ENCODE measurements around the gene NOL4L. TPM values are rescaled to one million over a fixed set of nuclear protein-coding genes. Genes with fewer than 3 reads are reported as not detected.

The NOL4L gene
- total RNA-seq, 1 donor from 2014 or later = 11.9 TPM

GRCh38 chr20:32470940-32471339 is 114.2 kb downstream of the NOL4L start:
- no peak for DNase-seq (ENCODE audit: low spot score)
- no peak overlapping the region for H3K4me3 Mint-ChIP-seq
- Histone ChIP-seq H3K9ac (no peak overlapping the region), H3K9me3 (ENCODE audit: low read depth) (no peaks in the 10 kb centered on the region), H3K36me3 (no peaks in the 10 kb centered on the region), H2AFZ (replicated peaks) (no peak overlapping the region), H3K4me3 (no peak overlapping the region), H3K27ac (no peak overlapping the region), H3K27me3 (no peaks in the 10 kb centered on the region), H3F3A (ENCODE audit: low read depth) (peaks cover 23% of the 10 kb centered on the region), H4K20me1 (ENCODE audit: low read depth) (peaks cover 79% of the 10 kb centered on the region), H3K4me1 (peaks cover 34% of the 10 kb centered on the region), H3K79me2 (ENCODE audit: low read depth) (peaks cover 40% of the 10 kb centered on the region), H3K4me2 (no peak overlapping the region)
- no peak overlapping the region for H3K27ac Mint-ChIP-seq
- H3K27me3 Mint-ChIP-seq (ENCODE audit: insufficient read depth, low read depth) = peaks cover 4% of the 10 kb centered on the region
- no peaks in the 10 kb centered on the region for H3K9me3 Mint-ChIP-seq
- TF ChIP-seq EZH2 (IDR thresholded peaks at IDR 0.05) (no peak), EZH2phosphoT487 (IDR thresholded peaks at IDR 0.05) (no peak), CTCF (IDR thresholded peaks at IDR 0.05) (no peak)
- H3K36me3 Mint-ChIP-seq = peaks cover 15% of the 10 kb centered on the region
- peaks cover 43% of the 10 kb centered on the region for H3K4me1 Mint-ChIP-seq

DNA sequence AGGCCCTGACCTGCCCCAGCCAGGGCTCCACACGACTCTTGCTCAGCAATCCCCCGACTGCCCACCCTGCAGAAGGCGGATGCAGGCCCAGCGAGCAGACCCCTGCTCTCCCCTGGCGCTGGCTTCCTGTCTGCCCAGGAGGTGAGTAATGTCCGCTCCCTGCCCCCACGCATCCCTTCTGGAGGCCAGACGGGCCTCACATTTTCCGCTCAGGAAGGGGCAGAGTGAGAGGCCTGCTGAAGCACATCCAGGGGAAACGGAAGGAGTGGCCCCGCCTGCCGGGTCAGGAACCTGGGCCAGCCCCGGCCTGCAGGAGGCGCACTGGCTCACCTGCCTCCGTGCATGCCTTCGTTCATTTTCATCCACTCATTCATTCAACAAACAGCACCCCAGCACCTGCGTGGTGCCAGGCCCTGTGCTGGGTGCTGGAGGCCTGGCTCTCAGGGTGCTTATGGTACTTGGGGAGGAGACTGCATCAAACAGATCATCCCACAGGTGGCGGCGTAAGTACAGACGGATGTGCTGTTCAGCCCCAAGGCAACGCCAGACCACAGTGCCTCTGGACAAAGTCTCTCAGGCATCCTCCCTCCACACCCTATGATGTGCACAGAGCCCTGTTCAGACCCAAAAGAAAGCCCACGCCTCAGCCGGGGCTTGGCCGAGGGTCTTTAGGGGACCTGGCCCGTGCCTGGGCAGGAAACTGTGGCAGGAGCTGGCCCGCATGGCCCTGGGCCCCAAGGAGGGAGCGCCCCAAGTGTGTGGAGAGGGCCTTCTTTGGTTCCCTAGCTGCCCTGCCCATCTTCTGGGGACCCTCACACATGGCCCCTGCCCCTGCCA is 114.9 kb downstream of the NOL4L start:
- H3K36me3 Mint-ChIP-seq = peaks cover 15% of the 10 kb centered on the region
- H3K27me3 ChIP-seq = no peaks in the 10 kb centered on the region
- no peaks in the 10 kb centered on the region for H3K9me3 Mint-ChIP-seq
- no peaks in the 10 kb centered on the region for H3K9me3 ChIP-seq (ENCODE audit: low read depth)
- peaks cover 16% of the 10 kb centered on the region for H3F3A ChIP-seq (ENCODE audit: low read depth)
- H3K79me2 ChIP-seq (ENCODE audit: low read depth) = peaks cover 33% of the 10 kb centered on the region
- H3K4me3 Mint-ChIP-seq = no peak overlapping the region
- peak; percentile 64 for DNase-seq (ENCODE audit: low spot score)
- H3K4me3 ChIP-seq = no peak overlapping the region
- H3K4me1 ChIP-seq = peaks cover 27% of the 10 kb centered on the region
- H3K4me1 Mint-ChIP-seq = peaks cover 39% of the 10 kb centered on the region
- H4K20me1 ChIP-seq (ENCODE audit: low read depth) = peaks cover 82% of the 10 kb centered on the region
- peaks cover 4% of the 10 kb centered on the region for H3K27me3 Mint-ChIP-seq (ENCODE audit: insufficient read depth, low read depth)
- H3K4me2 ChIP-seq = no peak overlapping the region
- no peak overlapping the region for H3K27ac ChIP-seq
- H3K9ac ChIP-seq = no peak overlapping the region
- TF ChIP-seq EZH2phosphoT487 (IDR thresholded peaks at IDR 0.05) = no peak
- peak; percentile 51 for TF ChIP-seq CTCF (IDR thresholded peaks at IDR 0.05)
- TF ChIP-seq EZH2 (IDR thresholded peaks at IDR 0.05) = no peak
- no peaks in the 10 kb centered on the region for H3K36me3 ChIP-seq
- H2AFZ ChIP-seq (replicated peaks) = no peak overlapping the region
- peak overlapping the region; percentile 85 for H3K27ac Mint-ChIP-seq

- Mint-ChIP-seq H3K27me3 (ENCODE audit: insufficient read depth, low read depth) (peaks cover 4% of the 10 kb centered on the region), H3K9me3 (no peaks in the 10 kb centered on the region), H3K4me3 (peak overlapping the region; percentile 24), H3K4me1 (peaks cover 35% of the 10 kb centered on the region), H3K36me3 (peaks cover 18% of the 10 kb centered on the region), H3K27ac (peak overlapping the region; percentile 78)
- no peaks in the 10 kb centered on the region for H3K27me3 ChIP-seq
- no peak overlapping the region for H3K4me2 ChIP-seq
- H3K79me2 ChIP-seq (ENCODE audit: low read depth) = peaks cover 22% of the 10 kb centered on the region
- H3K4me1 ChIP-seq = peaks cover 22% of the 10 kb centered on the region
- no peak overlapping the region for H2AFZ ChIP-seq (replicated peaks)
- no peak overlapping the region for H3K27ac ChIP-seq
- H3K9me3 ChIP-seq (ENCODE audit: low read depth) = no peaks in the 10 kb centered on the region
- no peak overlapping the region for H3K9ac ChIP-seq
- H3F3A ChIP-seq (ENCODE audit: low read depth) = peaks cover 15% of the 10 kb centered on the region
- no peaks in the 10 kb centered on the region for H3K36me3 ChIP-seq
- peaks cover 85% of the 10 kb centered on the region for H4K20me1 ChIP-seq (ENCODE audit: low read depth)
- TF ChIP-seq EZH2phosphoT487 (IDR thresholded peaks at IDR 0.05) (no peak), EZH2 (IDR thresholded peaks at IDR 0.05) (no peak), CTCF (IDR thresholded peaks at IDR 0.05) (no peak)
- DNase-seq (ENCODE audit: low spot score) = no peak
- no peak overlapping the region for H3K4me3 ChIP-seq
Observed at GRCh38 chr20:32468860-32469259, 116.3 kb downstream of the NOL4L start.

All from neural progenitor cell (in vitro differentiated cells).